Gastroesophageal sphincter (tissue), 4 donors: ENCODE data around the gene SLC12A4. TPM values are rescaled to one million over a fixed set of nuclear protein-coding genes. Genes with fewer than 3 reads are reported as not detected.
A peak's percentile ranks its signal among the peaks of the same experiment; 100 is the strongest.
"Not testable (repeated sequence)": the region's sequence is repeated elsewhere in the genome, so short reads cannot be mapped to it uniquely, and the experiment has no call there.

Experiments
- ATAC-seq: fragments of 150-250 bp; one replicate; pipeline ENCODE4 v1.9.1; 2016; ENCODE audit warnings: mild to moderate bottlenecking, moderate library complexity
- H3K27ac ChIP-seq, 4 donors: fragments of 200-600 bp; sonication (generic) in 3 of 4; 1 replicate in 3 of 4; 2 replicates in 1 of 4; pipeline ENCODE4 v1.5.1; 2016 to 2019
- H3K27me3 ChIP-seq: fragments of 200-600 bp; sonication (generic); one replicate; pipeline ENCODE4 v1.5.1; 2019
- H3K36me3 ChIP-seq, 2 donors: fragments of 200-600 bp; sonication (generic); one replicate each; pipeline ENCODE4 v1.5.1; 2019; ENCODE audit warnings: control low read depth in 1 of 2
- H3K4me1 ChIP-seq, 3 donors: fragments of 200-600 bp; sonication (generic); 1 replicate in 2 of 3; 2 replicates in 1 of 3; pipeline ENCODE4 v1.5.1; 2016 to 2019; ENCODE audit warnings: control low read depth in 2 of 3
- H3K4me3 ChIP-seq, 2 donors: fragments of 200-600 bp; sonication (generic); one replicate each; pipeline ENCODE4 v1.5.1; 2019; ENCODE audit warnings: mild to moderate bottlenecking in 1 of 2, moderate library complexity in 1 of 2
- H3K9me3 ChIP-seq, 3 donors: fragments of 200-600 bp; sonication (generic); one replicate each; pipeline ENCODE4 v1.5.1; 2017 to 2019; ENCODE audit warnings: control low read depth in 2 of 3
- CTCF ChIP-seq, 4 experiments: fragments of 200-600 bp in 2 of 4; fragments of 450-650 bp in 2 of 4; sonication (generic) in 1 of 4; IDR thresholded peaks; one replicate each; pipeline ENCODE4 v1.5.1; 2017 to 2019; ENCODE audit warnings: antibody characterized with exemption in 4 of 4, mild to moderate bottlenecking in 2 of 4, moderate library complexity in 2 of 4
- EP300 ChIP-seq: sonication (generic); formaldehyde crosslinking; IDR thresholded peaks from one replicate; pipeline ENCODE4 v1.6.1; 2017; ENCODE audit warnings: antibody characterized with exemption, mild to moderate bottlenecking
- POLR2A ChIP-seq, 2 donors: fragments of 450-650 bp; IDR thresholded peaks; one replicate each; pipeline ENCODE4 v1.6.1; 2017; ENCODE audit warnings: antibody characterized with exemption in 2 of 2, mild to moderate bottlenecking in 2 of 2, moderate library complexity in 1 of 2
- POLR2AphosphoS5 ChIP-seq: sonication (generic); formaldehyde crosslinking; IDR thresholded peaks from one replicate; pipeline ENCODE4 v1.6.1; 2017; ENCODE audit warnings: antibody characterized with exemption
- WGBS, 2 donors: methylation state at CpG; one replicate each; pipeline ENCODE4 v1.1.5; 2018; ENCODE audit warnings: low coverage in 1 of 2; 5-methylcytosine and 5-hydroxymethylcytosine counted together
- total RNA-seq, 4 donors: library from RNA; depleted of rRNA; stranded (reverse); fragments of >200 nt; gene quantifications; one replicate each; pipeline ENCODE4 v1.1.0, GENCODE V29; 2016

SLC12A4 gene
- total RNA-seq, 4 donors from 2014 or later, result 54.7 to 121 (median 64.0) TPM

GRCh38 chr16:67998779-67999688, 30.6 kb upstream of the SLC12A4 start, which contains the start of gene DPEP2:
DPEP2 (minus strand) TSS chr16:67999484; CDS start chr16:67993212, 6,272 bp downstream.
- H3K36me3 ChIP-seq, H3K4me1 ChIP-seq, H3K27me3 ChIP-seq, H3K9me3 ChIP-seq: not testable (repeated sequence)
- ATAC-seq, result peak; percentile 66
- 76 to 82% methylated on average over 11 to 12 of the region's 18 CpGs for WGBS, 2 donors
- Histone ChIP-seq H3K4me3 (peak within 1 kb of the TSS in 1 of 2 donors; percentile 16), H3K27ac (peak within 1 kb of the TSS in 3 of 4 donors; percentile 8 to 47 (median 14))
- peak in 1 of 2 donors; percentile 25 for TF ChIP-seq POLR2A (IDR thresholded peaks at IDR 0.05)

DNA sequence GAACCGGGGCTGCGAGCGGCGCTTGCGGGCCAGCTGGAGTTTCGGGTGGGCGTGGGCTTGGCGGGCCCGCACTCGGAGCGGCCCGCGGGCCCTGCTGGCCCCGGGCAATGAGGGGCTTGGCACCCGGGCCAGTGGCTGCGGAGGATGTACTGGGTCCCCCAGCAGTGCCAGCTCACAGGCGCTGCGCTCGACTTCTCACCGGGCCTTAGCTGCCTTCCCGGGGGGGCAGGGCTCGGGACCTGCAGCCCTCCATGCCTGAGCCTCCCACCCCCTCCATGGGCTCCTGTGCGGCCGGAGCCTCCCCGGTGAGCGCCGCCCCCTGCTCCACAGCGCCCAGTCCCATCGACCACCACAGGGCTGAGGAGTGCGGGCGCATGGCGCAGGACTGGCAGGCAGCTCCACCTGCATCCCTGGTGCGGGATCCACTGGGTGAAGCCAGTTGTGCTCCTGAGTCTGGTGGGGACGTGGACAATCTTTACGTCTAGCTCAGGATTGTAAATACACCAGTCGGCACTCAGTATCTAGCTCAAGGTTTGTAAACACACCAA, 29.9 kb upstream of the SLC12A4 start:
- not testable (repeated sequence) for H3K9me3 ChIP-seq, H3K36me3 ChIP-seq, ATAC-seq, H3K4me3 ChIP-seq, H3K27ac ChIP-seq, H3K27me3 ChIP-seq
- 100% methylated on average over 6 of the region's 36 CpGs; no CpG with 5 or more reads in 1 of the 2 donors for WGBS, 2 donors
- peaks cover 0 to 15% (median 6%) of the 10 kb centered on the region in 3 donors for H3K4me1 ChIP-seq

DNA sequence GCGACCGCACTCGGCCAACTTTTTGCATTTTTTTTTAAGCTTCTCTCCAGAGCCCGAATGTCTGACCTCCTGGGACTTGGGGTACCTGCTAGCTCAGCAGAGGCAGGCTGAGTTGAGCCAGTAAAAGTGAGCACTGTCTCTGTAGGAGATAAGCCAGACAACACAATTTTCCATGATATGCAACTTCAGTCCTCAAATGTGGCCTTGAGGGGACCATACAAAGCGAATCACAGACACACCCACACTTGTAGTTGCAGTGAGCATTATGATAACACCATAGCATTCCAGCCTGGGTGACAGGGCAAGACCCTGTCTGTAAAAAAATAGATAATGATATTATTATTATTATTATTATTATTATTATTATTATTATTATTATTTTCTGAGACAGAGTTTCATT, 28.2 kb upstream of the SLC12A4 start:
- no peaks in the 10 kb centered on the region for H3K27me3 ChIP-seq
- no peak for ATAC-seq
- TF ChIP-seq POLR2AphosphoS5 (no peak), POLR2A (IDR thresholded peaks at IDR 0.05) (no peak), EP300 (no peak)
- H3K4me3 ChIP-seq, result no peak overlapping the region
- no peaks in the 10 kb centered on the region for H3K9me3 ChIP-seq
- 89 to 93% methylated on average over 4 of the region's 5 CpGs for WGBS, 2 donors
- H3K36me3 ChIP-seq, result no peaks in the 10 kb centered on the region
- peaks cover 0 to 25% (median 10%) of the 10 kb centered on the region in 3 donors for H3K4me1 ChIP-seq
- H3K27ac ChIP-seq, result no peak overlapping the region

DNA sequence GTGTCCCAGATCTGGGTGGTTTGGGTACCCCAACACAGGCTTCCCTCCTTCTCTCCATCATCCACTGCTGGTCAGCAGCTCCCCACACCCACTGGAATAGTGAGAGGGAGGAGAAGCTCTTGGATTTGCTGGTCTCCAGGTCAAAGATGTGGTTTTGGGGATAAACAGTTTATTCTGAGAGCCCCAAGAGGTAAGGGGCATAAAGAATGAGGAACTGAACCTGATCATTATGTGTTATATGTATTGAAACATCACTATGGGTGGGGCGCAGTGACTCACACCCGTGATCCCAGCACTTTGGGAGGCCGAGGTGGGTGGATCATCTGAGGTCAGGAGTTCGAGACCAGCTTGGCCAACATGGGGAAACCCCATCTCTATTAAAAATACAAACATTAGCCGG, 27.0 kb upstream of the SLC12A4 start:
- Histone ChIP-seq H3K9me3 (no peaks in the 10 kb centered on the region), H3K4me3 (no peak overlapping the region), H3K36me3 (no peaks in the 10 kb centered on the region), H3K4me1 (peaks cover 0 to 25% (median 10%) of the 10 kb centered on the region in 3 donors), H3K27me3 (no peaks in the 10 kb centered on the region), H3K27ac (no peak overlapping the region)
- ATAC-seq, result no peak
- WGBS, 2 donors, result 81% methylated on average over 5 of the region's 5 CpGs; no CpG with 5 or more reads in 1 of the 2 donors
- TF ChIP-seq POLR2A (IDR thresholded peaks at IDR 0.05), result no peak
- TF ChIP-seq EP300, result no peak
- TF ChIP-seq POLR2AphosphoS5, result no peak
- no peak for TF ChIP-seq CTCF (IDR thresholded peaks at IDR 0.05)

- not testable (repeated sequence) for H3K9me3 ChIP-seq, H3K36me3 ChIP-seq, ATAC-seq, H3K27me3 ChIP-seq, H3K4me3 ChIP-seq
- WGBS, 2 donors, result 51% methylated on average over 2 of the region's 6 CpGs; no CpG with 5 or more reads in 1 of the 2 donors
- H3K27ac ChIP-seq, result peak overlapping the region in 2 of 4 donors; percentile 53 to 78
- H3K4me1 ChIP-seq, result peaks cover 0 to 17% (median 10%) of the 10 kb centered on the region in 3 donors
Measured at GRCh38 chr16:67994040-67994408, 25.6 kb upstream of the SLC12A4 start.

- ATAC-seq, result peak; percentile 89
- H3K4me3 ChIP-seq, result peak overlapping the region; percentile 4 to 40
Measured at GRCh38 chr16:67993207-67994039, 25.0 kb upstream of the SLC12A4 start.

More at GRCh38 chr16:67993207-67994039, 25.0 kb upstream of the SLC12A4 start:
- WGBS, 2 donors, result 0 to 40% methylated on average over 1 to 17 of the region's 39 CpGs
- Histone ChIP-seq H3K27me3 (no peaks in the 10 kb centered on the region), H3K4me1 (peaks cover 0 to 17% (median 10%) of the 10 kb centered on the region in 3 donors), H3K9me3 (no peaks in the 10 kb centered on the region), H3K36me3 (no peaks in the 10 kb centered on the region), H3K27ac (peak overlapping the region in 3 of 4 donors; percentile 53 to 78 (median 70))
- TF ChIP-seq POLR2AphosphoS5 (no peak), POLR2A (IDR thresholded peaks at IDR 0.05) (peak in 1 of 2 donors; percentile 24), EP300 (no peak), CTCF (IDR thresholded peaks at IDR 0.05) (peak in 3 of 4 experiments; percentile 96 to 99 (median 98))
